Neuronal stem cell (in vitro differentiated cells): Measurements from ENCODE around the gene SIN3A.

Experiments used
- DNase-seq: peaks from one replicate; pipeline ENCODE4 v3.0.0-alpha.2; 2013; ENCODE audit warnings: low spot score
- H2AFZ ChIP-seq: one replicate; pipeline ENCODE4 v1.6.1; 2013; ENCODE audit warnings: mild to moderate bottlenecking, low read length, inconsistent platforms
- H2AK5ac ChIP-seq: 2 replicates; pipeline ENCODE4 v1.6.1; 2013; ENCODE audit warnings: low read depth, mild to moderate bottlenecking, inconsistent platforms, low read length, moderate library complexity, mixed read lengths
- H2BK120ac ChIP-seq: 2 replicates; pipeline ENCODE4 v1.6.1; 2013; ENCODE audit warnings: low read depth, mild to moderate bottlenecking, inconsistent platforms, low read length, moderate library complexity, mixed read lengths
- H2BK12ac ChIP-seq: one replicate; pipeline ENCODE4 v1.6.1; 2013; ENCODE audit warnings: low read length, inconsistent platforms
- H2BK15ac ChIP-seq: 2 replicates; pipeline ENCODE4 v1.6.1; 2013; ENCODE audit warnings: mild to moderate bottlenecking, low read length, inconsistent platforms, mixed read lengths
- H2BK5ac ChIP-seq: one replicate; pipeline ENCODE4 v1.6.1; 2013; ENCODE audit warnings: inconsistent platforms, mild to moderate bottlenecking, low read length, moderate library complexity
- H3K14ac ChIP-seq: one replicate; pipeline ENCODE4 v1.6.1; 2013; ENCODE audit warnings: low read length, inconsistent platforms
- H3K18ac ChIP-seq: 2 replicates; pipeline ENCODE4 v1.6.1; 2013; ENCODE audit warnings: low read length, inconsistent platforms
- H3K23ac ChIP-seq: 2 replicates; pipeline ENCODE4 v1.6.1; 2013; ENCODE audit warnings: low read depth, mild to moderate bottlenecking, mixed read lengths, low read length, inconsistent platforms; ENCODE audit not compliant: poor library complexity
- H3K27ac ChIP-seq: replicated peaks from 3 replicates; pipeline ENCODE4 v1.5.1; 2013; ENCODE audit warnings: low read length, inconsistent platforms
- H3K27me3 ChIP-seq, 3 experiments: 2 replicates each; pipeline ENCODE4 v1.6.1; 2013; ENCODE audit warnings: low read length in 3 of 3, mild to moderate bottlenecking in 2 of 3, inconsistent platforms in 1 of 3, low read depth in 1 of 3, mixed read lengths in 1 of 3, moderate library complexity in 1 of 3; ENCODE audit not compliant: control insufficient read depth in 3 of 3, insufficient read depth in 3 of 3
- H3K36me3 ChIP-seq, 2 donors: replicated peaks in 1 of 2; 2 replicates each; pipeline ENCODE4 v1.6.1; 2013; ENCODE audit warnings: low read length in 2 of 2; ENCODE audit not compliant: control insufficient read depth in 2 of 2, insufficient read depth in 2 of 2
- H3K4ac ChIP-seq: 2 replicates; pipeline ENCODE4 v1.6.1; 2013; ENCODE audit warnings: inconsistent platforms, mild to moderate bottlenecking, low read length, moderate library complexity
- H3K4me1 ChIP-seq, 2 donors: 1 replicate in 1 of 2; 2 replicates in 1 of 2; pipeline ENCODE4 v1.6.1; 2013; ENCODE audit warnings: low read length in 2 of 2, low read depth in 1 of 2; ENCODE audit not compliant: control insufficient read depth in 2 of 2, insufficient read depth in 1 of 2
- H3K4me2 ChIP-seq: one replicate; pipeline ENCODE4 v1.6.1; 2013; ENCODE audit warnings: mild to moderate bottlenecking, low read length, inconsistent platforms; ENCODE audit not compliant: insufficient read depth, poor library complexity, severe bottlenecking
- H3K4me3 ChIP-seq, 2 donors: 2 replicates each; pipeline ENCODE4 v1.5.1; 2013; ENCODE audit warnings: low read length in 2 of 2, mild to moderate bottlenecking in 2 of 2, inconsistent platforms in 1 of 2, moderate library complexity in 1 of 2
- H3K79me1 ChIP-seq: one replicate; pipeline ENCODE4 v1.6.1; 2013; ENCODE audit warnings: low read depth, mild to moderate bottlenecking, inconsistent platforms, low read length, moderate library complexity
- H3K9ac ChIP-seq: one replicate; pipeline ENCODE4 v1.6.1; 2013; ENCODE audit warnings: mild to moderate bottlenecking, low read depth, low read length, inconsistent platforms; ENCODE audit not compliant: poor library complexity
- H3K9me3 ChIP-seq, 2 donors: replicated peaks in 1 of 2; 2 replicates each; pipeline versions ENCODE3 to v1.6.1; 2013; ENCODE audit warnings: low read length in 2 of 2, mild to moderate bottlenecking in 2 of 2, inconsistent platforms in 1 of 2, low read depth in 1 of 2, mixed read lengths in 1 of 2, moderate library complexity in 1 of 2; ENCODE audit not compliant: control insufficient read depth in 2 of 2, insufficient read depth in 1 of 2
- H4K8ac ChIP-seq: one replicate; pipeline ENCODE4 v1.6.1; 2013; ENCODE audit warnings: low read depth, mild to moderate bottlenecking, inconsistent platforms, low read length, moderate library complexity
- H4K91ac ChIP-seq: one replicate; pipeline ENCODE4 v1.6.1; 2013; ENCODE audit warnings: low read length, low read depth, mild to moderate bottlenecking, inconsistent platforms; ENCODE audit not compliant: poor library complexity
- whole genome bisulfite sequencing, 2 donors: extraction: QIAGEN DNeasy Blood & Tissue Kit; methylation state at CpG; one replicate each; pipeline ENCODE4 v1.1.7; 2013; ENCODE audit warnings: missing lambda C conversion rate in 2 of 2, mixed read lengths in 1 of 2; ENCODE audit not compliant: insufficient read length in 2 of 2, insufficient replicate concordance in 1 of 2; ENCODE audit errors: extremely low coverage in 2 of 2; 5-methylcytosine and 5-hydroxymethylcytosine counted together

Gene SIN3A

DNA sequence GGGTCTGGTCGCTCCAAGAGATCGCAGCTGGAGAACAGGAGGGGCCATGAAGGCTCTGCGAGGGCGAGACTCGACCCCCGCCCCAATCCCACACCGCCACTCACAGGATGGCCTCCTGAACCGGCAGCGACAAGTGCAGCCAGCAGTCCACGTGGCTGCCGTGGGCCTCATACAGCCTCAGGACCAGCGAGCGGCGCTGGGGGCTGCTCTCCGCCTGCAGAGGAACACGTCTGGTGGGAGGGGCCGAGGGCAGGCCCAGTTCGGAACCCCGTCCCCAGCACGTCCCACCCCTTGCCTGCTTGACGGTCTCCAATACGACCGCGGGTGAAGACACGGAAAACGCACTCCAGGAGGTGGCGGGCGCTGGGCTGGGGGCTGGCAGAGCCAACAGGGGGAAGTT, 95.5 kb downstream of the SIN3A start:
- Histone ChIP-seq H3K79me1 (no peaks in the 10 kb centered on the region), H2AFZ (no peak overlapping the region), H4K8ac (no peak overlapping the region), H3K27ac (no peak overlapping the region), H2BK12ac (no peak overlapping the region), H3K4me1 (no peaks in the 10 kb centered on the region), H3K4me2 (no peak overlapping the region), H2BK15ac (no peak overlapping the region), H3K9me3 (peaks cover 0 to 2% of the 10 kb centered on the region in 2 donors), H2BK5ac (no peak overlapping the region), H3K9ac (no peak overlapping the region), H3K36me3 (peaks cover 30 to 52% of the 10 kb centered on the region in 2 donors), H2AK5ac (no peak overlapping the region), H3K14ac (peak overlapping the region; percentile 21), H2BK120ac (no peak overlapping the region), H3K4me3 (no peak overlapping the region), H3K23ac (peak overlapping the region; percentile 25), H3K27me3 (no peaks in the 10 kb centered on the region), H4K91ac (no peak overlapping the region), H3K18ac (no peak overlapping the region), H3K4ac (no peak overlapping the region)
- DNase-seq: no peak
- no CpG with 5 or more reads among the region's 28 CpGs for whole genome bisulfite sequencing, 2 donors

DNA sequence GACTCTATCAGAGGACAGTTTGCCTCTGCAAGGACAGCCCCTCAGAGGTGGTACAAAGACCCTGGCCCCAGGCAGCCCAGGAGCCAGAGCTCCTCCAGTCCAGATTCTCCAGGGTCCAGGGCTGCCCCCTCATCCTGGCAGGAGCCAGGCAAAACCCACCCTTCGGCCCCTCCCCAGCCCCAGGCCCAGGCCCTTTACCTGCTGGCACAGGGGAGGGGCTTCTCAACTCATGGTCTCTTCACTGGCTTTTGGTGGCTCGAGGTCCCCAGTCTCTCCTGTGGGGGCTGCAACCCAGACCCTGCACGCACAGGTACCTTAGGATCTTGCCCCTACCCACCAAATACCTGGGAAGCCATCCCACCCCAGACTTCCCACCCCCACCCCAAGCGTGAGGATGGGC, 96.1 kb downstream of the SIN3A start:
- Histone ChIP-seq H3K79me1 (no peaks in the 10 kb centered on the region), H2AK5ac (no peak overlapping the region), H3K9ac (no peak overlapping the region), H2BK120ac (no peak overlapping the region), H3K27ac (no peak overlapping the region), H3K9me3 (peaks cover 0 to under 1% of the 10 kb centered on the region in 2 donors), H2AFZ (no peak overlapping the region), H3K36me3 (peaks cover 32 to 46% of the 10 kb centered on the region in 2 donors), H3K4ac (no peak overlapping the region), H3K18ac (no peak overlapping the region), H4K8ac (no peak overlapping the region), H3K4me3 (no peak overlapping the region), H4K91ac (no peak overlapping the region), H3K27me3 (no peaks in the 10 kb centered on the region), H3K4me2 (no peak overlapping the region), H2BK12ac (no peak overlapping the region), H2BK5ac (no peak overlapping the region), H2BK15ac (no peak overlapping the region), H3K14ac (no peak overlapping the region), H3K4me1 (no peaks in the 10 kb centered on the region), H3K23ac (no peak overlapping the region)
- no CpG with 5 or more reads among the region's 4 CpGs for WGBS, 2 donors
- DNase-seq: no peak

DNA sequence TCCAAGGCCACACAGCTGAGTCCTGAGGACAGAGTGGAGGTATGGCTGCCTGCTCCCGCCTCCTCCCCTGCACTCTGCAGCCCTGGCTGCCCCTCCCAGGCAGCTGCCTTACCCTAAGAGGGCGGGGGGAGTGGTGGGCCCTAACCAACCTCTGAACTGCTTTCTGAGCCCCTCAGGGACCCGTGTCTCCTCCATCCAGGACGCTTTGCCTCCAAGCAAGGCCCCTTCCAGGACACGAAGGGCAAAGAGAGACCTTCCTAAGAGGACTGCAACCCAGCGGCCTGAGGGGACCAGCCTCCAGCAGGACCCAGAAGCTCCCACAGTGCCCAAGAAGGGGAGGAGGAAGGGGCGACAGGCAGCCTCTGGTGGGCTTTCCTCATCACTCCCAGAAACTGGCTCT, 97.0 kb downstream of the SIN3A start:
- no peak overlapping the region for H3K4me3 ChIP-seq
- WGBS, 2 donors: no CpG with 5 or more reads among the region's 7 CpGs
- H3K4me1 ChIP-seq: no peaks in the 10 kb centered on the region
- H4K91ac ChIP-seq: no peak overlapping the region
- no peak overlapping the region for H3K18ac ChIP-seq
- H2AK5ac ChIP-seq: no peak overlapping the region
- peaks cover 0 to 3% of the 10 kb centered on the region in 2 donors for H3K9me3 ChIP-seq
- H3K4ac ChIP-seq: no peak overlapping the region
- peaks cover 25 to 37% of the 10 kb centered on the region in 2 donors for H3K36me3 ChIP-seq
- H2BK120ac ChIP-seq: no peak overlapping the region
- H3K4me2 ChIP-seq: no peak overlapping the region
- no peak overlapping the region for H3K9ac ChIP-seq
- no peak overlapping the region for H3K14ac ChIP-seq
- no peak overlapping the region for H2BK15ac ChIP-seq
- H3K27ac ChIP-seq: no peak overlapping the region
- H2BK12ac ChIP-seq: no peak overlapping the region
- H3K23ac ChIP-seq: no peak overlapping the region
- H2BK5ac ChIP-seq: no peak overlapping the region
- H2AFZ ChIP-seq: no peak overlapping the region
- no peaks in the 10 kb centered on the region for H3K27me3 ChIP-seq
- DNase-seq: no peak
- H3K79me1 ChIP-seq: peaks cover 3% of the 10 kb centered on the region
- no peak overlapping the region for H4K8ac ChIP-seq

DNA sequence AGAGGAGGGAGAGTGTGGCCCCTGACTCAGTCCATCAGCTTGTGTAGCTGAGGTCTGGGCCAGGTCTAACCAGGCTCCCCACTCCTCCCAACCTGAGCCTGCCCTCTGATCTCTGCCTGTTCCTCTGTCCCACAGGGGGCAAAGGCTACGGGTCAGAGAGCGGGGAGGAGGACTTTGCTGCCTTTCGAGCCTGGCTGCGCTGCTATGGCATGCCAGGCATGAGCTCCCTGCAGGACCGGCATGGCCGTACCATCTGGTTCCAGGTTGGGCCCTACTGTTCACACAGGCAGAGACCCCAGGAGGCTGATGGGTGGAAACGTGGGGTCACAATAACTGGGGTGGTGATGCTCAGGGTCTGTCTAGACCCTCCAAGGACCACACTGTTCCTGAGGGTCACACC, 97.9 kb downstream of the SIN3A start:
- Histone ChIP-seq H3K9me3 (peaks cover 0 to 3% of the 10 kb centered on the region in 2 donors), H3K4me3 (no peak overlapping the region), H2AK5ac (no peak overlapping the region), H2BK5ac (no peak overlapping the region), H3K9ac (peak overlapping the region; percentile 27), H2BK120ac (no peak overlapping the region), H2BK15ac (no peak overlapping the region), H3K27me3 (peaks cover 0 to 7% (median 0%) of the 10 kb centered on the region in 3 experiments), H3K27ac (no peak overlapping the region), H3K4me1 (peaks cover 3 to 4% of the 10 kb centered on the region in 2 donors), H3K36me3 (peaks cover 18 to 30% of the 10 kb centered on the region in 2 donors), H4K8ac (no peak overlapping the region), H3K23ac (peak overlapping the region; percentile 87), H3K4ac (no peak overlapping the region), H3K18ac (no peak overlapping the region), H3K4me2 (no peak overlapping the region), H3K79me1 (peaks cover 3% of the 10 kb centered on the region), H4K91ac (no peak overlapping the region), H3K14ac (no peak overlapping the region), H2AFZ (no peak overlapping the region), H2BK12ac (peak overlapping the region; percentile 43)
- no CpG with 5 or more reads among the region's 7 CpGs for WGBS, 2 donors
- DNase-seq: no peak
